Nephron (organoid): Measurements from ENCODE around the gene TICRR.

Source experiments
- H3K27ac Mint-ChIP-seq, 3 experiments: 2 replicates each; pipeline ENCODE4 v1.8.0; 2020; ENCODE audit warnings: mixed read lengths in 3 of 3, mild to moderate bottlenecking in 2 of 3, moderate library complexity in 1 of 3
- H3K27me3 Mint-ChIP-seq: 2 replicates; pipeline ENCODE4 v1.8.0; 2021; ENCODE audit warnings: low read depth, mild to moderate bottlenecking, moderate library complexity, mixed read lengths
- H3K36me3 Mint-ChIP-seq: 2 replicates; pipeline ENCODE4 v1.8.0; 2020; ENCODE audit warnings: low read depth, mixed read lengths
- H3K4me1 Mint-ChIP-seq: 2 replicates; pipeline ENCODE4 v1.8.0; 2020; ENCODE audit warnings: mixed read lengths
- H3K4me3 Mint-ChIP-seq, 3 experiments: 2 replicates each; pipeline ENCODE4 v1.8.0; 2020; ENCODE audit warnings: mild to moderate bottlenecking in 3 of 3, mixed read lengths in 3 of 3, moderate library complexity in 2 of 3
- H3K9me3 Mint-ChIP-seq: 2 replicates; pipeline ENCODE4 v1.8.0; 2020; ENCODE audit warnings: mixed read lengths
- CTCF ChIP-seq, 3 experiments: fragments of 200-600 bp; sonication (generic); IDR thresholded peaks; one replicate each; pipeline ENCODE4 v1.5.0; 2021; ENCODE audit warnings: antibody characterized with exemption in 3 of 3; ENCODE audit not compliant: unreplicated experiment in 3 of 3

TICRR gene

DNA sequence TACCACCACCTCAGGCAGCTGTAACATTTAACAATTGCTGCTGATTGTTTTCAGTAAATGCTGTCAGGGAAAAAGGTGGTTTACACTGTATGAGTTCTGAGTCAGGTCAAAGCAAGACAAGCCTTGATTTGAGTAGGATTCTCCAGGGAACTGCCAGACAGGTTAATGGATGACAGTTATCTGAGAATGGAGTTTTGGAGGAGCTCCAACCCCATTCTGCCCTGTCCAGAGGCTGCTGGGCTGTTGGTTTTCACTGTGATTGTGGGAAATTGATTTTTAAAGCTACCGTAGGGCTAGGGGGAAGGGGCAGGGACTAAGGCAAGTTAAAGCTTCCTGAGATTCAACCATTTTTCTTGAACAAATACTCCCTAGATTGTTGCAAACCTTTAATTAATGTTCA lies 39.9 kb downstream of the TICRR start:
- Mint-ChIP-seq H3K4me3 (no peak overlapping the region), H3K36me3 (peaks cover 81% of the 10 kb centered on the region), H3K4me1 (no peaks in the 10 kb centered on the region), H3K27ac (no peak overlapping the region), H3K9me3 (peaks cover 33% of the 10 kb centered on the region), H3K27me3 (no peaks in the 10 kb centered on the region)
- TF ChIP-seq CTCF (IDR thresholded peaks at IDR 0.05; ENCODE audit: unreplicated experiment in 3 of 3), result no peak

GRCh38 chr15:89616228-89616627 lies 41.0 kb downstream of the TICRR start:
- H3K9me3 Mint-ChIP-seq, result peaks cover 26% of the 10 kb centered on the region
- no peaks in the 10 kb centered on the region for H3K27me3 Mint-ChIP-seq
- peaks cover 75% of the 10 kb centered on the region for H3K36me3 Mint-ChIP-seq
- H3K4me1 Mint-ChIP-seq, result no peaks in the 10 kb centered on the region
- H3K4me3 Mint-ChIP-seq, result no peak overlapping the region
- no peak for TF ChIP-seq CTCF (IDR thresholded peaks at IDR 0.05; ENCODE audit: unreplicated experiment in 3 of 3)
- no peak overlapping the region for H3K27ac Mint-ChIP-seq

- peaks cover 67% of the 10 kb centered on the region for H3K36me3 Mint-ChIP-seq
- TF ChIP-seq CTCF (IDR thresholded peaks at IDR 0.05; ENCODE audit: unreplicated experiment in 3 of 3), result no peak
- no peaks in the 10 kb centered on the region for H3K4me1 Mint-ChIP-seq
- H3K27me3 Mint-ChIP-seq, result no peaks in the 10 kb centered on the region
- H3K9me3 Mint-ChIP-seq, result no peaks in the 10 kb centered on the region
- H3K4me3 Mint-ChIP-seq, result no peak overlapping the region
- no peak overlapping the region for H3K27ac Mint-ChIP-seq
Observed at GRCh38 chr15:89621547-89621946, 46.3 kb downstream of the TICRR start.

DNA sequence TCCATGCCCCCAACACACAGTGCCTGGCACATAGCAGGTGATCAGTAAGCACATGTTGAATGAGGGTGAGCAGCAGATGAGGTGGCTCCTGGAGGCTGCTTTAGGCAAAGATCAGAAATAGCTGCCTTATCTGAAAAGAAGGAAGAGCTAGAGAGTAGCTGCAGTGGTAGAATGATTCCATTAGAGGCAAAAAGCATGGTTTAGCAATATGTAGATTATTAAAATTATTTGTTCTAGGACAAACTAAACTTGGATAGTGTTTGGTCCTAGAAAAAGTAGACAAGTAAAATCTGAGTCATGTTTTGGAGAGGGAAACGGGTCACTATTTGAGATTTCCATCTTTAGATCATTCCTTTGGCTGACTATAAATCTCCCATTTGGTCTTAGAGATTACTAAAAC lies 47.9 kb downstream of the TICRR start:
- Mint-ChIP-seq H3K4me1 (no peaks in the 10 kb centered on the region), H3K27ac (no peak overlapping the region), H3K27me3 (no peaks in the 10 kb centered on the region), H3K4me3 (no peak overlapping the region), H3K9me3 (no peaks in the 10 kb centered on the region), H3K36me3 (peaks cover 73% of the 10 kb centered on the region)
- TF ChIP-seq CTCF (IDR thresholded peaks at IDR 0.05; ENCODE audit: unreplicated experiment in 3 of 3), result no peak

- Mint-ChIP-seq H3K4me3 (no peak overlapping the region), H3K27me3 (no peaks in the 10 kb centered on the region), H3K36me3 (peaks cover 79% of the 10 kb centered on the region), H3K4me1 (no peaks in the 10 kb centered on the region), H3K9me3 (no peaks in the 10 kb centered on the region), H3K27ac (no peak overlapping the region)
- TF ChIP-seq CTCF (IDR thresholded peaks at IDR 0.05; ENCODE audit: unreplicated experiment in 3 of 3), result no peak
Observed at GRCh38 chr15:89625716-89626115, 50.4 kb downstream of the TICRR start.

GRCh38 chr15:89627256-89627970 lies 52.1 kb downstream of the TICRR start:
- no peak overlapping the region for H3K4me3 Mint-ChIP-seq
- no peaks in the 10 kb centered on the region for H3K27me3 Mint-ChIP-seq
- peaks cover 82% of the 10 kb centered on the region for H3K36me3 Mint-ChIP-seq
- no peak overlapping the region for H3K27ac Mint-ChIP-seq
- H3K4me1 Mint-ChIP-seq, result no peaks in the 10 kb centered on the region
- H3K9me3 Mint-ChIP-seq, result no peaks in the 10 kb centered on the region
- TF ChIP-seq CTCF (IDR thresholded peaks at IDR 0.05; ENCODE audit: unreplicated experiment in 3 of 3), result no peak
